ENCODE results near the gene KRTAP5-2.
"Not testable (repeated sequence)": the region's sequence is repeated elsewhere in the genome, so short reads cannot be mapped to it uniquely, and the experiment has no call there.

KRTAP5-2 gene

DNA sequence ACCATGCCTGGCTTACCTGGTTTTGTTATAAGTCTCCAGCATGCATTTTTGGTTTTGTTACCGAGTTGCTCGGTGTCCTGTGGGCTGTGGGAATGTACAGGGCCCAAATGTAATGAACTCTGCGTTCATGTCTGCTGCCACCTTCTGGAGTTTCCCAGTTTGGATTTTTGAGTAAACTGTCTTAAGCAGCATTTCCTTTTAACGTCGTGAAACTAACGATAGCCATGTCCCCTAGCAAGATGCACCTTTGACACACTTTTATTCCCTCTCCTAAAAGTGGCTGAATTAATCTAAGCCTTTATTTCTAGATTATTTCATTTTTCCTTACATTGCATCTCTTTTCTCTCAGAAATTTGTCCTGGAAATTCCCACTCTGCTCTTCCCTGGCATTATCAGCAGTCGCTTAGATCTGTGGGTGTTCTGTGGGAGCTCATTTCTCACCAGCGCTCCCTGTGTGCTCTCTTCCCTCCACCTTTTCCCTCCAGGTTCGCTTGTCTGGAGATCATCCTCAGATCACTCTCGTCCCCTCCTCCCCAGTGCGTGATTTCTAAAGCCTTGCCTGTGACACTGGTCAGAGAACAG is 2.0 kb downstream of the KRTAP5-2 start:
- H2BK5ac ChIP-seq (ENCODE audit: low read length); H3K4me1 ChIP-seq (ENCODE audit: control insufficient read depth, low read depth, low read length); H4K5ac ChIP-seq (ENCODE audit: low read length); H2BK15ac ChIP-seq (replicated peaks; ENCODE audit: low read depth); H3K27me3 ChIP-seq (ENCODE audit: insufficient read depth, low read length, poor library complexity); H3K27ac ChIP-seq (ENCODE audit: low read depth, low read length); H3K56ac ChIP-seq (ENCODE audit: low read length); H3K36me3 ChIP-seq (ENCODE audit: control insufficient read depth, insufficient read depth, low read length); H3K4me3 ChIP-seq (ENCODE audit: low read length); H2AK5ac ChIP-seq (ENCODE audit: low read length); H3K23ac ChIP-seq (ENCODE audit: low read length); H3K79me1 ChIP-seq (ENCODE audit: low read length); H3K18ac ChIP-seq (ENCODE audit: low read length); H3K79me2 ChIP-seq (ENCODE audit: control insufficient read depth, insufficient read depth, low read length); H2BK120ac ChIP-seq (ENCODE audit: low read depth, low read length); H3K4me2 ChIP-seq (ENCODE audit: low read length); H3K9ac ChIP-seq (ENCODE audit: low read length); H4K8ac ChIP-seq (ENCODE audit: low read depth, low read length); DNase-seq; H3K4ac ChIP-seq (ENCODE audit: low read depth, low read length): not testable (repeated sequence)
- WGBS (ENCODE audit: extremely low coverage, insufficient coverage, low lambda C conversion rate), result no CpG with 5 or more reads among the region's 11 CpGs

DNA sequence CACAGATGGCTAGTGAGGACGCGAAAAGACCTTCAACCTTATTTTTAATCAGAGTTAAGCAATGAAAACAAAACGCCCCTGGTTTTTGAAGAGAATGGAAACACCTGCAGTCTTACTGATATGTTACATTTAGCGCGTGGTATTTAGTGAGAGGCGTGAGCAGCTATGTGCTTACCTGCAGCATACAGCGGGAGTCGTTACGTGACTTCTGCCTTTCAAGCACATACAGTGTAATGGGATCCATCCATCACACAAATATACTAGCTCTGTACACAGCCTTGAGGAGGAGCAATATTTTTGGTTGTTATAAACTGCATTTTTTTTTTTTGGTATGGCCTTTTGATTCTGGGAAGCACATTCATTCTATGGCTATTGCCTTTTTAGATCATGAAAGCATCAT is 5.5 kb downstream of the KRTAP5-2 start:
- Histone ChIP-seq H2BK5ac (ENCODE audit: low read length) (no peak overlapping the region), H3K23ac (ENCODE audit: low read length) (no peak overlapping the region), H3K18ac (ENCODE audit: low read length) (no peak overlapping the region), H3K4me2 (ENCODE audit: low read length) (no peak overlapping the region), H3K9ac (ENCODE audit: low read length) (no peak overlapping the region), H3K79me1 (ENCODE audit: low read length) (no peaks in the 10 kb centered on the region), H3K4me3 (ENCODE audit: low read length) (no peak overlapping the region), H3K4ac (ENCODE audit: low read depth, low read length) (no peak overlapping the region), H3K27me3 (ENCODE audit: insufficient read depth, low read length, poor library complexity) (no peaks in the 10 kb centered on the region), H3K4me1 (ENCODE audit: control insufficient read depth, low read depth, low read length) (no peaks in the 10 kb centered on the region), H3K79me2 (ENCODE audit: control insufficient read depth, insufficient read depth, low read length) (no peaks in the 10 kb centered on the region), H3K27ac (ENCODE audit: low read depth, low read length) (no peak overlapping the region), H3K36me3 (ENCODE audit: control insufficient read depth, insufficient read depth, low read length) (no peaks in the 10 kb centered on the region), H2BK120ac (ENCODE audit: low read depth, low read length) (no peak overlapping the region), H4K8ac (ENCODE audit: low read depth, low read length) (no peak overlapping the region), H2AK5ac (ENCODE audit: low read length) (no peak overlapping the region), H3K56ac (ENCODE audit: low read length) (no peak overlapping the region), H4K5ac (ENCODE audit: low read length) (no peak overlapping the region), H2BK15ac (replicated peaks; ENCODE audit: low read depth) (no peak overlapping the region)
- no CpG with 5 or more reads among the region's 9 CpGs for WGBS (ENCODE audit: extremely low coverage, insufficient coverage, low lambda C conversion rate)
- DNase-seq, result no peak

DNA sequence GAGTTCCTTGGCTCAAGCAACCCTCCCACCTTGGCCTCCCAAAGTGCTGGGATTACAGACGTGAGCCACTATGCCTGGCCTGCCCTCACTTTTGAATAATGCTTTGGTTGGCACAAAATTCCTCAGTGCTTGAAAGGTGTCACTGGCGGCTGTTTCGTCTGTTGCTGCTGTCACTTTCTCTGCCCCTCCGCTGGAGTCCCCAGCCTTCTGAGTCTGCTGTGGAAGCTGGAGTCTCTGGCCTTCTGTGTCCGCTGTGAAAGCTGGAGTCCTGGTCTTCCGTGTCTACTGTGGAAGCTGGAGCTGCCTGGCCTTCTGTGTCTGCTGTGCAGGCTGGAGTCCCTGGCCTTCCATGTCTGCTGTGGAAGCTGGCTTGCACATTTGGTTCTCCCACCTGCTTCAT is 8.1 kb downstream of the KRTAP5-2 start:
- no peaks in the 10 kb centered on the region for H3K4me1 ChIP-seq (ENCODE audit: control insufficient read depth, low read depth, low read length)

DNA sequence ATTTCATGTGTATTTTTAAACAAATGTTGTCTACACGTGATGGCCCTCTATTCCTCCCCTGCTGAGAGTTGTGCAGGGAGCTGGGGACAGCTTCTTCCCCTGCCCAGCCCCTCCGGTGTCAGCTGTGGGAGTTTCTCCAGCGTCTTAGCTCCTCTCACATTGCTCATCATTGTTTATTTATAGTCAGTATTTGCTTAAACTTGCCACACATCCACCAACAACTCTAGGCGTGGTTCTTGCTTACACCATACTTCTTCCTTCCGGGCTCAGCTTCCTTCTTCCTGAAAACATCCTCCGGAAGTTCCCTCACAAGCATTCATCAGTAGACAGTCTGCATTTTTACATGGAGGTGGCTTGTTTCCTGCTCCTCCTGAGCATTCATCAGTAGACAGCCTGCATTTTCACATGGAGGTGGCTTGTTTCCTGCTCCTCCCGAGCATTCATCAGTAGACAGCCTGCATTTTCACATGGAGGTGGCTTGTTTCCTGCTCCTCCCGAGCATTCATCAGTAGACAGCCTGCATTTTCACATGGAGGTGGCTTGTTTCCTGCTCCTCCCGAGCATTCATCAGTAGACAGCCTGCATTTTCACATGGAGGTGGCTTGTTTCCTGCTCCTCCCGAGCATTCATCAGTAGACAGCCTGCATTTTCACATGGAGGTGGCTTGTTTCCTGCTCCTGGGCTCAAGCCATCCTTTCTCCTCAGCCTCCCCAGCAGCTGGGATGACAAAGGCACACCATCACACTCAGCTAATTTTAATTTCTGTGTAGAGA is 8.7 kb downstream of the KRTAP5-2 start:
- not testable (repeated sequence) for H3K4ac ChIP-seq (ENCODE audit: low read depth, low read length); H2BK5ac ChIP-seq (ENCODE audit: low read length); H3K18ac ChIP-seq (ENCODE audit: low read length); H3K27me3 ChIP-seq (ENCODE audit: insufficient read depth, low read length, poor library complexity); H3K4me2 ChIP-seq (ENCODE audit: low read length); H3K9ac ChIP-seq (ENCODE audit: low read length); H2BK15ac ChIP-seq (replicated peaks; ENCODE audit: low read depth); H3K4me3 ChIP-seq (ENCODE audit: low read length); H2AK5ac ChIP-seq (ENCODE audit: low read length); H3K36me3 ChIP-seq (ENCODE audit: control insufficient read depth, insufficient read depth, low read length); H3K27ac ChIP-seq (ENCODE audit: low read depth, low read length); H3K79me2 ChIP-seq (ENCODE audit: control insufficient read depth, insufficient read depth, low read length); H3K79me1 ChIP-seq (ENCODE audit: low read length); H4K5ac ChIP-seq (ENCODE audit: low read length); H3K4me1 ChIP-seq (ENCODE audit: control insufficient read depth, low read depth, low read length); H3K56ac ChIP-seq (ENCODE audit: low read length); H4K8ac ChIP-seq (ENCODE audit: low read depth, low read length); H3K23ac ChIP-seq (ENCODE audit: low read length); DNase-seq; H2BK120ac ChIP-seq (ENCODE audit: low read depth, low read length)
- no CpG with 5 or more reads among the region's 10 CpGs for WGBS (ENCODE audit: extremely low coverage, insufficient coverage, low lambda C conversion rate)

More for the DNA sequence above, 8.1 kb downstream of the KRTAP5-2 start:
- no CpG with 5 or more reads among the region's 6 CpGs for WGBS (ENCODE audit: extremely low coverage, insufficient coverage, low lambda C conversion rate)
- Histone ChIP-seq H2BK120ac (ENCODE audit: low read depth, low read length) (no peak overlapping the region), H3K56ac (ENCODE audit: low read length) (no peak overlapping the region), H3K36me3 (ENCODE audit: control insufficient read depth, insufficient read depth, low read length) (no peaks in the 10 kb centered on the region), H3K79me2 (ENCODE audit: control insufficient read depth, insufficient read depth, low read length) (no peaks in the 10 kb centered on the region), H3K27ac (ENCODE audit: low read depth, low read length) (no peak overlapping the region), H3K9ac (ENCODE audit: low read length) (no peak overlapping the region), H3K4me2 (ENCODE audit: low read length) (no peak overlapping the region), H2BK5ac (ENCODE audit: low read length) (no peak overlapping the region), H4K5ac (ENCODE audit: low read length) (no peak overlapping the region), H3K4ac (ENCODE audit: low read depth, low read length) (no peak overlapping the region), H4K8ac (ENCODE audit: low read depth, low read length) (no peak overlapping the region), H2AK5ac (ENCODE audit: low read length) (no peak overlapping the region), H3K4me3 (ENCODE audit: low read length) (no peak overlapping the region), H3K79me1 (ENCODE audit: low read length) (no peaks in the 10 kb centered on the region), H3K27me3 (ENCODE audit: insufficient read depth, low read length, poor library complexity) (no peaks in the 10 kb centered on the region), H2BK15ac (replicated peaks; ENCODE audit: low read depth) (no peak overlapping the region), H3K23ac (ENCODE audit: low read length) (no peak overlapping the region), H3K18ac (ENCODE audit: low read length) (no peak overlapping the region)
- no peak for DNase-seq

DNA sequence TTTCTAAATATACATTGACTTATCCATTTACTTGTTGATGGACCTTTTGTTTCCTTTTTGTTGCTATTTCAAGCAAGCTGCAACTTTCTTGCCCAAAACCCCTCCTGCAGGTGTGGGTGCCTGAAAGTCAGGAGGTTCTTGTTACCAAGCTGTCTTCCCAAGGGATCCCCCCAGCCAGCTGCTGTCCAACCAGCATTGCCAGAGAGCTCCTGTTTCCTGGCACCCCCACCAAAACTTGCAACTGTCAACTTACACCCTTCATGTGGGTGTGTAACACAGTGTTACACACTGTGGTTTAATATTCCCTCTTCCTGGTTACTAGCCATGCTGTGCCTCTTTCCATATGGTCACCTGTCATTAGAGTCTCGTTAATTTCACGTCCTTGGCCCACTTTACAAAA is 11.4 kb downstream of the KRTAP5-2 start:
- no peaks in the 10 kb centered on the region for H3K79me1 ChIP-seq (ENCODE audit: low read length)

More for the DNA sequence above, 11.4 kb downstream of the KRTAP5-2 start:
- Histone ChIP-seq H2BK15ac (replicated peaks; ENCODE audit: low read depth) (no peak overlapping the region), H3K4ac (ENCODE audit: low read depth, low read length) (no peak overlapping the region), H3K56ac (ENCODE audit: low read length) (no peak overlapping the region), H3K4me2 (ENCODE audit: low read length) (no peak overlapping the region), H2BK5ac (ENCODE audit: low read length) (no peak overlapping the region), H3K27ac (ENCODE audit: low read depth, low read length) (no peak overlapping the region), H4K5ac (ENCODE audit: low read length) (no peak overlapping the region), H3K79me2 (ENCODE audit: control insufficient read depth, insufficient read depth, low read length) (no peaks in the 10 kb centered on the region), H2AK5ac (ENCODE audit: low read length) (no peak overlapping the region), H3K23ac (ENCODE audit: low read length) (no peak overlapping the region), H3K18ac (ENCODE audit: low read length) (no peak overlapping the region), H2BK120ac (ENCODE audit: low read depth, low read length) (no peak overlapping the region), H3K4me3 (ENCODE audit: low read length) (no peak overlapping the region), H3K4me1 (ENCODE audit: control insufficient read depth, low read depth, low read length) (no peaks in the 10 kb centered on the region), H3K27me3 (ENCODE audit: insufficient read depth, low read length, poor library complexity) (no peaks in the 10 kb centered on the region), H4K8ac (ENCODE audit: low read depth, low read length) (no peak overlapping the region), H3K36me3 (ENCODE audit: control insufficient read depth, insufficient read depth, low read length) (no peaks in the 10 kb centered on the region), H3K9ac (ENCODE audit: low read length) (no peak overlapping the region)
- DNase-seq, result no peak
- WGBS (ENCODE audit: extremely low coverage, insufficient coverage, low lambda C conversion rate), result no CpG with 5 or more reads among the region's 2 CpGs

All from mesendoderm (in vitro differentiated cells).